Stimulated activated naive B cell treated with anti-CD40 and anti-IgM and Interleukin-4, amounts not matched to agents 10 μg/mL and 1 μg/mL and 100 μg/mL, for 72 hours (primary cell): ENCODE measurements around the gene PGAP2.

Experiments
- ATAC-seq, 2 donors: fragments of 150-1000 bp; cut with Tn5 transposase; replicated peaks; 2 replicates each; pipeline ENCODE4 v1.10.0; 2021; ENCODE audit warnings: moderate library complexity in 1 of 2
- DNase-seq: peaks from one replicate; pipeline ENCODE4 v3.0.0; 2021
- H3K27ac Mint-ChIP-seq: one replicate; pipeline ENCODE4 v1.8.0; 2022; ENCODE audit warnings: mild to moderate bottlenecking, mixed read lengths
- H3K27me3 Mint-ChIP-seq, 2 donors: one replicate each; pipeline ENCODE4 v1.8.0; 2022; ENCODE audit warnings: mixed read lengths in 2 of 2
- H3K36me3 Mint-ChIP-seq, 2 donors: one replicate each; pipeline ENCODE4 v1.8.0; 2022; ENCODE audit warnings: mixed read lengths in 2 of 2, mild to moderate bottlenecking in 1 of 2
- H3K4me1 Mint-ChIP-seq, 2 donors: one replicate each; pipeline ENCODE4 v1.8.0; 2022; ENCODE audit warnings: mixed read lengths in 2 of 2, mild to moderate bottlenecking in 1 of 2
- H3K4me3 Mint-ChIP-seq, 2 donors: one replicate each; pipeline ENCODE4 v1.8.0; 2022; ENCODE audit warnings: mild to moderate bottlenecking in 2 of 2, mixed read lengths in 2 of 2, moderate library complexity in 1 of 2
- H3K9me3 Mint-ChIP-seq, 2 donors: one replicate each; pipeline ENCODE4 v1.8.0; 2022; ENCODE audit warnings: mixed read lengths in 2 of 2, mild to moderate bottlenecking in 1 of 2

The PGAP2 gene

DNA sequence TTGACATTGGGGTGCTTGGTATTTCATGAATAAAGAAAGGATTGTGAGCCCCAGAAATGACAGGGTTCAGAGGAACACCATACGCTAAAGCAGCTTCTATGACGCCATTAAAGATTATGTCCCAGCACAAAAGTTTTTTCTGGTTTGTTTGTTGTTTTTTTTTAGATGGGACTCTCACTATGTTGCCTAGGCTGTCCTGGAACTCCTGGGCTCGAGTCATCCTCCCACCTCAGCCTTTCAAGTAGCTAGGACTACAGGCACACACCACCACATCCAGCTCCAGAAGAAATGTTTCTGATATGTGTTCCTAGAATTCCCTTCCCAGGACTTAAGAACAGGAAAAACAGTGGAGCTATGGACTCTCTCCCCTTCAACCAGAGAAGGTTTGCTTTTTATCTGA is 35.0 kb downstream of the PGAP2 start:
- H3K9me3 Mint-ChIP-seq: no peaks in the 10 kb centered on the region
- no peak for ATAC-seq

GRCh38 chr11:3845246-3845645 is 36.9 kb downstream of the PGAP2 start:
- ATAC-seq: no peak
- Mint-ChIP-seq H3K4me1 (peaks cover 12 to 25% of the 10 kb centered on the region in 2 donors), H3K27me3 (no peaks in the 10 kb centered on the region), H3K9me3 (no peaks in the 10 kb centered on the region), H3K36me3 (peaks cover 0 to 4% of the 10 kb centered on the region in 2 donors), H3K27ac (no peak overlapping the region), H3K4me3 (no peak overlapping the region)
- DNase-seq: no peak

More for the DNA sequence above, 35.0 kb downstream of the PGAP2 start:
- peaks cover 15 to 19% of the 10 kb centered on the region in 2 donors for H3K36me3 Mint-ChIP-seq
- H3K27ac Mint-ChIP-seq: no peak overlapping the region
- H3K4me1 Mint-ChIP-seq: peaks cover 18 to 36% of the 10 kb centered on the region in 2 donors
- H3K4me3 Mint-ChIP-seq: no peak overlapping the region
- no peaks in the 10 kb centered on the region for H3K27me3 Mint-ChIP-seq
- DNase-seq: no peak

- Mint-ChIP-seq H3K27ac (no peak overlapping the region), H3K4me1 (peaks cover 12 to 25% of the 10 kb centered on the region in 2 donors), H3K4me3 (no peak overlapping the region), H3K36me3 (peaks cover 0 to 1% of the 10 kb centered on the region in 2 donors), H3K27me3 (no peaks in the 10 kb centered on the region), H3K9me3 (no peaks in the 10 kb centered on the region)
- DNase-seq (no peak), ATAC-seq (no peak)
Measured at GRCh38 chr11:3845670-3846069, 37.3 kb downstream of the PGAP2 start.

DNA sequence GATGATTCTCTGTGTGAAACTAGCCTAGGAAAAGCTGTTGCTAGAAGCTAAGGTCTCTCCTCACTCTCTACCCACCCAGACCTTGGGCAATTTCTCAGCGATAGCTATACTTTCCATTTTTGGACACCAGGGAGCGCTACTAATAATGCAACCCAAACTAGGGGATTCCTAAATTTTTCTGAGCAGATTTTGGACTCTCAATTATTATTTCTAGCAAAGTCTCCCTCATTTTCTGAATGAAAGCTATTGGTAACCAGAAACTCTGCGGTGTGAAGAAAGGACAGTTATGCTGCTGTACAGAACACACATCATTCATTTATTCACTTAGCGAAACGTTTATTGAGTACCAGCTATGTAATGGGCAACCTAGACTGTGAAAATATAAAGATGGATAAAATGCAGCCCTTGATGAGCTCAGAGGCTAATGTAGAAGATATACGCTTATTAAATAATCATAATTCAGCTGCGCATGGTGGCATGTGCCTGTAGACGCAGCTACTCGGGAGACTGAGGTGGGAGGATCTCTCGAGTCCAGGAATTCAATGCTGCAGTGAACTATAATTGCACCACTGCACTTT is 41.0 kb downstream of the PGAP2 start:
- Mint-ChIP-seq H3K36me3 (peaks cover 0 to 1% of the 10 kb centered on the region in 2 donors), H3K27me3 (no peaks in the 10 kb centered on the region), H3K4me1 (peaks cover 25 to 29% of the 10 kb centered on the region in 2 donors), H3K27ac (no peak overlapping the region), H3K9me3 (no peaks in the 10 kb centered on the region), H3K4me3 (no peak overlapping the region)
- peak; percentile 40 for DNase-seq
- peak; percentile 51 to 64 for ATAC-seq

GRCh38 chr11:3853545-3853842 is 45.1 kb downstream of the PGAP2 start:
- Mint-ChIP-seq H3K4me3 (peak overlapping the region in 1 of 2 donors; percentile 94), H3K9me3 (no peaks in the 10 kb centered on the region), H3K27ac (peak overlapping the region; percentile 97), H3K4me1 (peaks cover 39 to 48% of the 10 kb centered on the region in 2 donors), H3K27me3 (no peaks in the 10 kb centered on the region), H3K36me3 (peaks cover 0 to 3% of the 10 kb centered on the region in 2 donors)
- ATAC-seq: no peak
- DNase-seq: no peak

DNA sequence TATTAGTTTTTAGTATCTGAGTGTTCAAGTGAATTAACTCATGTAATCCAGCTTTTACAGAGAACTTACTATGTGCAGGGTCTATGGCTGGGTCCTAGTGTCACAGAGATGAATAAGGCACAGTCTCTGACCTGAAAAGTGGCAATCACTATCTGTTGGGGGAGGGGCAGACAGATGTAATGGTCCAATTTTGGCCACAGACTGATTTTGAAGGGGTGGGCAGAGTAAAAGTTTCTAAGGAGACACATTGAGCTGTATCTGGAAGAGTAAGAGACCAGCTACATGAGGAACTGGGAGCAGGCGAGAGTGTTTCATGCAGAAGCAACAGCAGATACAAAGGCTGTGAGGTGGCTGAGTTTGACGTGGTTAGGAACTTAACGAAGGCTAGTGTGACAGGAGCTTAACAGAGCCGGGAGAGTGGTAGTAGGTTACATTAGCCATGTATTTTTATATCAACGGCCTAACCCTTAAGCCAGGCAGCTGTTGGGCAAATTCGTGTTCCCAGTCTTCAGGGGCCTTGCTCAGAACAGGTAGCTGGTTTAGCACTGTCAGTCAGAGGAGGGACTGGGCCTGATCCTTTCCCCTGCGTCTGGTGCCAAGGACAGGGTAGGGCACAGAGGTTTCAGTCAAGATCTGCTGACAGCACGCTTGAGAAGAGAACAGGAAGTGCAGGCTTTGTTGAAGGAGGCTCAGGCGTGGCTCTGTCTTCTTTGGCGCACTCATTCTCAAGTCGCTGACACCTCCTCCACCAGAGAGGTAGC is 45.7 kb downstream of the PGAP2 start:
- DNase-seq (peak; percentile 86), ATAC-seq (peak; percentile 80)
- Mint-ChIP-seq H3K27ac (peak overlapping the region; percentile 97), H3K4me1 (peaks cover 42 to 52% of the 10 kb centered on the region in 2 donors), H3K9me3 (no peaks in the 10 kb centered on the region), H3K27me3 (no peaks in the 10 kb centered on the region), H3K4me3 (peak overlapping the region; percentile 94 to 96), H3K36me3 (peaks cover 0 to 3% of the 10 kb centered on the region in 2 donors)

DNA sequence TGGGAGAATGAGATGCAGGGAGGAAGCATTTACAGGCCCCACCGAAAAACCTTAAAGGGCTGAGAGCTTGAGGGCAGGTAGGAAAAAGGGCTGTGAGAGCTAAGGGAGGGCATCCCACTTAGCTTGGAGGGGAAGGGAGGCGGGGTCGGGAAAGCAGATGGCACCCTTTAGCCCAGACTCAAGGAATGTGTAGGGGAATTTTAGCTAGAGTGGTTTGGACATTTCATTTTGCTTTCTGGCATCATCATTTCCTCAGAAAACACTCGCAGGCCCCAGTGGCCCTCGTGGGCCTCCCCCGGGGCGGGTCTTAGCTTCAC is 46.3 kb downstream of the PGAP2 start:
- DNase-seq (no peak), ATAC-seq (no peak)
- Mint-ChIP-seq H3K27ac (peak overlapping the region; percentile 97), H3K36me3 (peaks cover 0 to 3% of the 10 kb centered on the region in 2 donors), H3K9me3 (no peaks in the 10 kb centered on the region), H3K4me3 (peak overlapping the region; percentile 94 to 96), H3K4me1 (peaks cover 45 to 53% of the 10 kb centered on the region in 2 donors), H3K27me3 (no peaks in the 10 kb centered on the region)

DNA sequence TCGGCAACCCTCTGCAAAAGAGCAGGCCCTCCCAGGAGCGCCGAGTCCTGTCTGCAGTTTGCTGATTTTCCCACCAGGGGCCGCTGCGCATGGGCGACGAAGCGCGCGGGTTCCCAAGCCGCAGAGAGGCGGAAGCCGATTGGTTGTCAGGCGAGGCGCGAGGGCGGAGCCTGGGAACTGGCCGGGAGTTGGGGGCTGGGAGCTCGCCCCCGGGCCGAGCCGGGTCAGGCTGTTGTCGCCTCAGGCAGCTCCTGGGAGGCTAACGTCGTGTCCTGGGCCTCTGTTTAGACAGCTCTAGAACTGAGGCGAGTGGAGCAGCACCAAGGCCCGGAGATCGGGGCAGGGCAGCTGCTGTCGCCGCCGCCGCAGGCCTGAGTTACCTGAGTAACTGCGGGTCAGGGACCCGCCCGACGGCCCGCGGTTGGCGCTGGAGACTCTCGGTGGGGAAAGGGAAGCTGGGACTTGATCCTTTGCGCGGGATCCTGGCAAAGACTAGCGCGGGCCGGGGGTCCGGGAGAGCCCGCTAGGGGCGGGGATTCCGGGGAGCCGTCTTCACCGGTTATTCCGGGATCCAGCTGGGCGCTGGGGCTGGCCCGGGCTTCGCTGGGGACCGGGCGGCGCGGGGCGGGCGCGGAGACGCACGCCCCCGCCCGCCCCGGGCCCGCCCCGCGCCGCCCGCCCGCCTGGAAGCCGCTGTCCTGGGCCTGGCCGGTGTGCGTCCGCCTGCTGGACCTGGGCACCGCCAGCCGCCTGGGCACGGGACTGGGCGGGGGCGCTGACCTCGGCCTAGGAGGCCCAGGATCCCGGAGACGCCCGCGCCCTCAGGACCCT is 46.8 kb downstream of the PGAP2 start, which contains the start of gene STIM1:
Gene STIM1, plus strand, starts transcription at position 688 of the 831 bp plus-strand sequence. CDS start 607 bp downstream, outside the sequence.
- peak within 1 kb of the TSS; percentile 97 for H3K27ac Mint-ChIP-seq
- peak; percentile 78 to 84 for ATAC-seq
- no peaks in the 10 kb centered on the region for H3K27me3 Mint-ChIP-seq
- peaks cover 48 to 56% of the 10 kb centered on the region in 2 donors for H3K4me1 Mint-ChIP-seq
- no peaks in the 10 kb centered on the region for H3K9me3 Mint-ChIP-seq
- H3K4me3 Mint-ChIP-seq: peak within 1 kb of the TSS; percentile 96 to 98
- peaks cover 0 to 3% of the 10 kb centered on the region in 2 donors for H3K36me3 Mint-ChIP-seq
- DNase-seq: peak; percentile 99

DNA sequence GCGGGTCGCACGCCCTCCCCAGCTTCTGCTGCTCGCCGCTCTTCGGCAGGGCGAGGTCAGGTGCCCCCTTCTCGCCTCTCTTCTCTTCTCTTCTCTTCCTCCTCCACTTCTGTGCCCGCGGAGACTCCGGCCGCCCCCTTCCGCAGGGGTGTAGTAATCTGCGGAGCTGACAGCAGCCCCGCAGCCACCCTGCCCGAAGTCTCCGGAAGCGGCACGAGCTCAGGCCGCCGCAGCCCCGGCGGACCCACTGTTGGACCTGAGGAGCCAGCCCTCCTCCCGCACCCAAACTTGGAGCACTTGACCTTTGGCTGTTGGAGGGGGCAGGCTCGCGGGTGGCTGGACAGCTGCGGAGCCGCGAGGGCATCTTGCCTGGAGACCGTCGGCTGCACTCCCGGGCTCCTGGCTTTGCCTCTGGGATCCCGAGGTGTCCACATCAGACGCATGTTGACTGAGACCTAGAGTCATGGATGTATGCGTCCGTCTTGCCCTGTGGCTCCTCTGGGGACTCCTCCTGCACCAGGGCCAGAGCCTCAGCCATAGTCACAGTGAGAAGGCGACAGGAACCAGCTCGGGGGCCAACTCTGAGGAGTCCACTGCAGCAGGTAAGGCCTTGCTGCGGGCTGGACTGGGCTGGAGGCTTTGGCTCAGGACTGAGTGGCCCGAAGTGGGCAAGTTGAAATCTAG is 47.6 kb downstream of the PGAP2 start:
- H3K27ac Mint-ChIP-seq: peak overlapping the region; percentile 97
- H3K36me3 Mint-ChIP-seq: peaks cover 4 to 6% of the 10 kb centered on the region in 2 donors
- DNase-seq (peak; percentile 51), ATAC-seq (peak; percentile 4 to 11)
- no peaks in the 10 kb centered on the region for H3K9me3 Mint-ChIP-seq
- H3K4me3 Mint-ChIP-seq: peak overlapping the region; percentile 92 to 98
- H3K4me1 Mint-ChIP-seq: peaks cover 51 to 64% of the 10 kb centered on the region in 2 donors
- H3K27me3 Mint-ChIP-seq: no peaks in the 10 kb centered on the region

- no peak for DNase-seq
- Mint-ChIP-seq H3K9me3 (no peaks in the 10 kb centered on the region), H3K4me3 (peak overlapping the region; percentile 92 to 98), H3K4me1 (peaks cover 58 to 75% of the 10 kb centered on the region in 2 donors), H3K36me3 (peaks cover 6 to 12% of the 10 kb centered on the region in 2 donors), H3K27me3 (no peaks in the 10 kb centered on the region), H3K27ac (peak overlapping the region; percentile 97)
- no peak for ATAC-seq
Measured at GRCh38 chr11:3856856-3857553, 48.6 kb downstream of the PGAP2 start.

GRCh38 chr11:3857628-3858027 is 49.3 kb downstream of the PGAP2 start:
- Mint-ChIP-seq H3K36me3 (peaks cover 6 to 14% of the 10 kb centered on the region in 2 donors), H3K9me3 (no peaks in the 10 kb centered on the region), H3K4me3 (peak overlapping the region; percentile 92 to 98)

GRCh38 chr11:3859373-3859881 is 51.1 kb downstream of the PGAP2 start:
- no peaks in the 10 kb centered on the region for H3K27me3 Mint-ChIP-seq

More at GRCh38 chr11:3857628-3858027, 49.3 kb downstream of the PGAP2 start:
- Mint-ChIP-seq H3K27me3 (no peaks in the 10 kb centered on the region), H3K4me1 (peaks cover 59 to 81% of the 10 kb centered on the region in 2 donors), H3K27ac (peak overlapping the region; percentile 10)
- ATAC-seq (no peak), DNase-seq (no peak)

DNA sequence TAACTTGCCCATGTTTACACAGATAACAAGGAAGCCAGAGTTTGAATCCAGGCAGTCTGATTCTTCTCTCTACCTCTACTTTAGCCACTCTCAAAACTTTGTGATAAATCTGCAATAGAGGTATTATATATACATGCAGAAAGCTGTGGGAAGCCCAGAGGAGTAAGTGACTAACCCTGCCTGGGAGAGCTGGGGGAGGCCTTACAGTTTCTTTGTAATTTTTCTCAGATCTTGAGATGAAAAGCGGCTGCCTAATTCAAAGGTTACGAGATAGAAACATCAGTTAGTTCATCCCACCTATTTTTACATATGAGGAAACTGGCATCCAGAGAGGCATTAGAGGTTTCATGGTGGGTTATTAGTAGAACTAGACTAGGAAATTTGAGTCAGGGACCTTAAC is 52.0 kb downstream of the PGAP2 start:
- peaks cover 53 to 81% of the 10 kb centered on the region in 2 donors for H3K4me1 Mint-ChIP-seq
- no peaks in the 10 kb centered on the region for H3K27me3 Mint-ChIP-seq
- no peaks in the 10 kb centered on the region for H3K9me3 Mint-ChIP-seq
- DNase-seq (no peak), ATAC-seq (no peak)
- peak overlapping the region; percentile 14 for H3K27ac Mint-ChIP-seq
- peak overlapping the region in 1 of 2 donors; percentile 76 for H3K4me3 Mint-ChIP-seq
- H3K36me3 Mint-ChIP-seq: peaks cover 6 to 14% of the 10 kb centered on the region in 2 donors

More at GRCh38 chr11:3859373-3859881, 51.1 kb downstream of the PGAP2 start:
- Mint-ChIP-seq H3K4me3 (peak overlapping the region; percentile 50 to 55), H3K36me3 (peaks cover 6 to 14% of the 10 kb centered on the region in 2 donors), H3K9me3 (no peaks in the 10 kb centered on the region), H3K4me1 (peaks cover 49 to 76% of the 10 kb centered on the region in 2 donors), H3K27ac (peak overlapping the region; percentile 47)
- ATAC-seq (no peak), DNase-seq (no peak)
